Calu3 (cell line): ENCODE results near the gene KLHL18. TPM values are rescaled to one million over a fixed set of nuclear protein-coding genes. Genes with fewer than 3 reads are reported as not detected.
A peak's percentile ranks its signal among the peaks of the same experiment; 100 is the strongest.
"Not testable (repeated sequence)": the region's sequence is repeated elsewhere in the genome, so short reads cannot be mapped to it uniquely, and the experiment has no call there.

Source experiments
- BruUV-seq: library from RNA; stranded (reverse); fragments of 400-500 nt; replicated peaks from 2 replicates; lab custom pipeline; 2021; lab: Mats Ljungman, UMichigan
- CTCF ChIA-PET: fragments of 300-600 bp; sonication (Branson Sonifier 250); formaldehyde crosslinking; loops from one replicate; lab custom pipeline; 2022; ENCODE audit warnings: antibody characterized with exemption; lab: Charles Lee
- DNase-seq: peaks from one replicate; pipeline ENCODE4 v3.0.0; 2022
- H3K27ac Mint-ChIP-seq: one replicate; pipeline ENCODE4 v1.8.0; 2022; ENCODE audit warnings: mixed read lengths; ENCODE audit not compliant: unreplicated experiment
- H3K27me3 Mint-ChIP-seq: one replicate; pipeline ENCODE4 v1.8.0; 2022; ENCODE audit warnings: mixed read lengths; ENCODE audit not compliant: unreplicated experiment
- H3K36me3 Mint-ChIP-seq: one replicate; pipeline ENCODE4 v1.8.0; 2022; ENCODE audit warnings: mild to moderate bottlenecking, moderate library complexity, mixed read lengths; ENCODE audit not compliant: insufficient read depth, unreplicated experiment
- H3K4me1 Mint-ChIP-seq: one replicate; pipeline ENCODE4 v1.8.0; 2022; ENCODE audit warnings: mild to moderate bottlenecking, low read depth, mixed read lengths; ENCODE audit not compliant: unreplicated experiment
- H3K4me3 Mint-ChIP-seq: one replicate; pipeline ENCODE4 v1.8.0; 2022; ENCODE audit warnings: mild to moderate bottlenecking, low read depth, moderate library complexity, mixed read lengths; ENCODE audit not compliant: unreplicated experiment
- H3K9me3 Mint-ChIP-seq: one replicate; pipeline ENCODE4 v1.8.0; 2022; ENCODE audit warnings: low read depth, mixed read lengths; ENCODE audit not compliant: unreplicated experiment
- CTCF ChIP-seq: fragments of 200-600 bp; IDR thresholded peaks from one replicate; pipeline ENCODE4 v1.8.0; 2022; ENCODE audit warnings: antibody characterized with exemption; ENCODE audit not compliant: unreplicated experiment
- intact Hi-C: fragments of 100-400 bp; cut with micrococcal nuclease; formaldehyde crosslinking; loops from one replicate; pipeline ENCODE4 v1.10.0; 2022; ENCODE audit not compliant: unreplicated experiment
- total RNA-seq: library from RNA; stranded (reverse); gene quantifications from 2 replicates; pipeline ENCODE4 v1.2.3, GENCODE V29; 2022

Gene KLHL18
- total RNA-seq, 1 experiment from 2014 or later: 24.8 TPM

GRCh38 chr3:47359323-47359722, 76.6 kb downstream of the KLHL18 start:
- Mint-ChIP-seq H3K9me3 (peaks cover 11% of the 10 kb centered on the region), H3K27ac (no peak overlapping the region), H3K36me3 (peaks cover 7% of the 10 kb centered on the region), H3K27me3 (no peaks in the 10 kb centered on the region), H3K4me3 (no peak overlapping the region), H3K4me1 (peaks cover 9% of the 10 kb centered on the region)
- no TSS peak for BruUV-seq
- intact Hi-C loops: no loop called here
- TF ChIP-seq CTCF: no peak
- CTCF ChIA-PET: no interaction called here
- no peak for DNase-seq

- BruUV-seq, CTCF ChIA-PET, H3K4me3 Mint-ChIP-seq, H3K27me3 Mint-ChIP-seq, intact Hi-C loops, H3K36me3 Mint-ChIP-seq, H3K9me3 Mint-ChIP-seq, H3K4me1 Mint-ChIP-seq: not testable (repeated sequence)
- peak; percentile 34 for DNase-seq
- peak overlapping the region; percentile 90 for H3K27ac Mint-ChIP-seq
Measured at GRCh38 chr3:47360110-47360517, 77.4 kb downstream of the KLHL18 start.

GRCh38 chr3:47362701-47363100, 80.0 kb downstream of the KLHL18 start:
- CTCF ChIA-PET: no interaction called here
- H3K27ac Mint-ChIP-seq: no peak overlapping the region
- BruUV-seq: no TSS peak
- no peaks in the 10 kb centered on the region for H3K27me3 Mint-ChIP-seq
- peaks cover 7% of the 10 kb centered on the region for H3K36me3 Mint-ChIP-seq
- intact Hi-C loops: no loop called here
- no peak for DNase-seq
- H3K9me3 Mint-ChIP-seq: peaks cover 7% of the 10 kb centered on the region
- H3K4me3 Mint-ChIP-seq: no peak overlapping the region
- H3K4me1 Mint-ChIP-seq: peaks cover 9% of the 10 kb centered on the region
- no peak for TF ChIP-seq CTCF

GRCh38 chr3:47365213-47366153, 82.7 kb downstream of the KLHL18 start:
- H3K27me3 Mint-ChIP-seq: no peaks in the 10 kb centered on the region
- no TSS peak for BruUV-seq
- peaks cover 1% of the 10 kb centered on the region for H3K4me1 Mint-ChIP-seq
- no peak overlapping the region for H3K4me3 Mint-ChIP-seq
- TF ChIP-seq CTCF: no peak
- intact Hi-C loops: no loop called here
- peaks cover under 1% of the 10 kb centered on the region for H3K36me3 Mint-ChIP-seq
- CTCF ChIA-PET: no interaction called here
- H3K9me3 Mint-ChIP-seq: no peaks in the 10 kb centered on the region
- H3K27ac Mint-ChIP-seq: no peak overlapping the region
- no peak for DNase-seq

GRCh38 chr3:47366833-47367232, 84.1 kb downstream of the KLHL18 start:
- CTCF ChIA-PET: no interaction called here

More at GRCh38 chr3:47366833-47367232, 84.1 kb downstream of the KLHL18 start:
- Mint-ChIP-seq H3K36me3 (no peaks in the 10 kb centered on the region), H3K9me3 (no peaks in the 10 kb centered on the region), H3K4me3 (no peak overlapping the region), H3K27ac (no peak overlapping the region), H3K27me3 (no peaks in the 10 kb centered on the region), H3K4me1 (no peaks in the 10 kb centered on the region)
- TF ChIP-seq CTCF: no peak
- intact Hi-C loops: no loop called here
- no TSS peak for BruUV-seq
- no peak for DNase-seq
